GM21619 (cell line): ENCODE measurements around the gene FARS2.

Experiments used
- ATAC-seq: cut with Tn5 transposase; IDR thresholded peaks from one replicate; pipeline ENCODE4 v1.9.1; 2021; ENCODE audit not compliant: unreplicated experiment

The FARS2 gene

GRCh38 chr6:5260661-5261544 is at the start of gene FARS2, which contains the start of gene LYRM4:
TSS of gene FARS2 (plus strand) at chr6:5261513.
TSS of gene LYRM4 (minus strand) at chr6:5260950. CDS start at chr6:5260733, 217 bp downstream.
- peak; percentile 71 for ATAC-seq

GRCh38 chr6:5213836-5214235 is 47.5 kb upstream of the FARS2 start:
- no peak for ATAC-seq

GRCh38 chr6:5214570-5215052 is 46.7 kb upstream of the FARS2 start:
- ATAC-seq, result no peak

- no peak for ATAC-seq
Measured at GRCh38 chr6:5215159-5215558, 46.2 kb upstream of the FARS2 start.

- ATAC-seq, result no peak
Measured at GRCh38 chr6:5215799-5216198, 45.5 kb upstream of the FARS2 start.

- no peak for ATAC-seq
Measured at GRCh38 chr6:5217356-5217755, 44.0 kb upstream of the FARS2 start.

GRCh38 chr6:5219011-5219691 is 42.2 kb upstream of the FARS2 start:
- no peak for ATAC-seq

GRCh38 chr6:5220443-5220842 is 40.9 kb upstream of the FARS2 start:
- ATAC-seq, result no peak

GRCh38 chr6:5223309-5223708 is 38.0 kb upstream of the FARS2 start:
- ATAC-seq, result no peak

GRCh38 chr6:5229356-5229755 is 32.0 kb upstream of the FARS2 start:
- ATAC-seq, result no peak

- no peak for ATAC-seq
Measured at GRCh38 chr6:5230081-5230480, 31.2 kb upstream of the FARS2 start.

GRCh38 chr6:5231289-5231688 is 30.0 kb upstream of the FARS2 start:
- ATAC-seq, result no peak

- ATAC-seq, result no peak
Measured at GRCh38 chr6:5234874-5235273, 26.4 kb upstream of the FARS2 start.

- ATAC-seq, result no peak
Measured at GRCh38 chr6:5235830-5236229, 25.5 kb upstream of the FARS2 start.

- ATAC-seq, result no peak
Measured at GRCh38 chr6:5237805-5238204, 23.5 kb upstream of the FARS2 start.

GRCh38 chr6:5238336-5238735 is 23.0 kb upstream of the FARS2 start:
- ATAC-seq, result no peak

- no peak for ATAC-seq
Measured at GRCh38 chr6:5241252-5241651, 20.1 kb upstream of the FARS2 start.

- no peak for ATAC-seq
Measured at GRCh38 chr6:5243069-5243468, 18.2 kb upstream of the FARS2 start.

GRCh38 chr6:5246141-5247097 is 14.9 kb upstream of the FARS2 start:
- ATAC-seq, result no peak

GRCh38 chr6:5247201-5247600 is 14.1 kb upstream of the FARS2 start:
- no peak for ATAC-seq
